ENCODE measurements around the gene CHST12. TPM values are rescaled to one million over a fixed set of nuclear protein-coding genes. Genes with fewer than 3 reads are reported as not detected.

CHST12 gene
- total RNA-seq, 2 donors from 2014 or later: 4.7 to 11.2 TPM

- no peak overlapping the region for H3K27ac ChIP-seq
- no peaks in the 10 kb centered on the region for H3K27me3 ChIP-seq
- DNase-seq: no peak
- H3K9me3 ChIP-seq: no peaks in the 10 kb centered on the region
- WGBS, 2 donors: 72 to 76% methylated on average over 11 to 18 of the region's 19 CpGs
- no peak for TF ChIP-seq CTCF (IDR thresholded peaks at IDR 0.05)
- no peak for TF ChIP-seq POLR2A (IDR thresholded peaks at IDR 0.05)
- no peaks in the 10 kb centered on the region for H3K36me3 ChIP-seq (replicated peaks in 1 of 2; ENCODE audit: insufficient read depth in 1 of 2, low read depth in 2 of 2)
- H3K4me3 ChIP-seq: no peak overlapping the region
- no peak for ATAC-seq
- intact Hi-C loops (cut with DNase I): no loop called here
- H3K4me1 ChIP-seq: peaks cover 9% of the 10 kb centered on the region
Observed at GRCh38 chr7:2470204-2471021, 67.0 kb downstream of the CHST12 start.

GRCh38 chr7:2471022-2471329 lies 67.6 kb downstream of the CHST12 start:
- no peaks in the 10 kb centered on the region for H3K9me3 ChIP-seq
- intact Hi-C loops (cut with DNase I): no loop called here
- H3K4me1 ChIP-seq: peaks cover 9% of the 10 kb centered on the region
- no peak overlapping the region for H3K4me3 ChIP-seq
- no peak for DNase-seq
- ATAC-seq: no peak
- H3K27me3 ChIP-seq: no peaks in the 10 kb centered on the region
- no peaks in the 10 kb centered on the region for H3K36me3 ChIP-seq (replicated peaks in 1 of 2; ENCODE audit: insufficient read depth in 1 of 2, low read depth in 2 of 2)
- TF ChIP-seq CTCF (IDR thresholded peaks at IDR 0.05) (no peak), POLR2A (IDR thresholded peaks at IDR 0.05) (no peak)
- WGBS, 2 donors: 50 to 60% methylated on average over 2 to 4 of the region's 5 CpGs
- H3K27ac ChIP-seq: no peak overlapping the region

- ATAC-seq: peak; percentile 22
- intact Hi-C loops (cut with DNase I): no loop called here
- H3K4me1 ChIP-seq: peaks cover 9% of the 10 kb centered on the region
- H3K4me3 ChIP-seq: no peak overlapping the region
- no peaks in the 10 kb centered on the region for H3K9me3 ChIP-seq
- no peaks in the 10 kb centered on the region for H3K27me3 ChIP-seq
- TF ChIP-seq POLR2A (IDR thresholded peaks at IDR 0.05) (no peak), CTCF (IDR thresholded peaks at IDR 0.05) (no peak)
- no peaks in the 10 kb centered on the region for H3K36me3 ChIP-seq (replicated peaks in 1 of 2; ENCODE audit: insufficient read depth in 1 of 2, low read depth in 2 of 2)
- no peak overlapping the region for H3K27ac ChIP-seq
- no peak for DNase-seq
- WGBS, 2 donors: 51 to 54% methylated on average over 6 to 17 of the region's 17 CpGs
Observed at GRCh38 chr7:2471396-2471795, 68.0 kb downstream of the CHST12 start.

GRCh38 chr7:2472739-2473138 lies 69.3 kb downstream of the CHST12 start:
- Histone ChIP-seq H3K4me3 (no peak overlapping the region), H3K27ac (no peak overlapping the region), H3K4me1 (peaks cover 13% of the 10 kb centered on the region), H3K27me3 (peaks cover 0 to 4% of the 10 kb centered on the region in 2 donors), H3K9me3 (no peaks in the 10 kb centered on the region), H3K36me3 (replicated peaks in 1 of 2; ENCODE audit: insufficient read depth in 1 of 2, low read depth in 2 of 2) (no peaks in the 10 kb centered on the region)
- 85 to 90% methylated on average over 6 of the region's 6 CpGs for WGBS, 2 donors
- no peak for DNase-seq
- no peak for TF ChIP-seq CTCF (IDR thresholded peaks at IDR 0.05)
- no peak for TF ChIP-seq POLR2A (IDR thresholded peaks at IDR 0.05)
- intact Hi-C loops (cut with DNase I): no loop called here
- no peak for ATAC-seq
